Neutrophil (primary cell): Measurements from ENCODE around the gene PITPNC1.

ENCODE experiments used
- H3K27ac ChIP-seq: fragments of 200-600 bp; sonication (generic); 2 replicates; pipeline ENCODE4 v1.5.1; 2016; ENCODE audit warnings: mild to moderate bottlenecking, moderate library complexity
- H3K27me3 ChIP-seq: fragments of 200-600 bp; sonication (generic); 2 replicates; pipeline ENCODE4 v1.6.0; 2016; ENCODE audit warnings: mild to moderate bottlenecking
- H3K36me3 ChIP-seq: fragments of 200-600 bp; sonication (generic); 2 replicates; pipeline ENCODE4 v1.5.1; 2017
- H3K4me1 ChIP-seq, 2 experiments: fragments of 200-600 bp in 1 of 2; sonication (generic) in 1 of 2; 1 replicate in 1 of 2; 2 replicates in 1 of 2; pipeline versions ENCODE4 v1.5.1 to v1.6.1; 2013 to 2016; ENCODE audit warnings: low read depth in 1 of 2, low read length in 1 of 2, mild to moderate bottlenecking in 1 of 2, moderate library complexity in 1 of 2; ENCODE audit not compliant: control insufficient read depth in 1 of 2, insufficient read depth in 1 of 2
- H3K4me3 ChIP-seq, 2 experiments: fragments of 200-600 bp in 1 of 2; sonication (generic) in 1 of 2; 1 replicate in 1 of 2; 2 replicates in 1 of 2; pipeline ENCODE4 v1.5.1; 2013 to 2016; ENCODE audit warnings: low read depth in 1 of 2, low read length in 1 of 2, mild to moderate bottlenecking in 1 of 2, moderate library complexity in 1 of 2
- H3K9me3 ChIP-seq: fragments of 200-600 bp; sonication (generic); 2 replicates; pipeline ENCODE4 v1.5.1; 2016
- TF ChIP-seq, protein P1 (sequence below): fragments of 200-600 bp; sonication (generic); IDR thresholded peaks from 2 replicates; pipeline ENCODE4 v1.5.1; 2016; ENCODE audit warnings: antibody characterized with exemption

PITPNC1 gene

DNA sequence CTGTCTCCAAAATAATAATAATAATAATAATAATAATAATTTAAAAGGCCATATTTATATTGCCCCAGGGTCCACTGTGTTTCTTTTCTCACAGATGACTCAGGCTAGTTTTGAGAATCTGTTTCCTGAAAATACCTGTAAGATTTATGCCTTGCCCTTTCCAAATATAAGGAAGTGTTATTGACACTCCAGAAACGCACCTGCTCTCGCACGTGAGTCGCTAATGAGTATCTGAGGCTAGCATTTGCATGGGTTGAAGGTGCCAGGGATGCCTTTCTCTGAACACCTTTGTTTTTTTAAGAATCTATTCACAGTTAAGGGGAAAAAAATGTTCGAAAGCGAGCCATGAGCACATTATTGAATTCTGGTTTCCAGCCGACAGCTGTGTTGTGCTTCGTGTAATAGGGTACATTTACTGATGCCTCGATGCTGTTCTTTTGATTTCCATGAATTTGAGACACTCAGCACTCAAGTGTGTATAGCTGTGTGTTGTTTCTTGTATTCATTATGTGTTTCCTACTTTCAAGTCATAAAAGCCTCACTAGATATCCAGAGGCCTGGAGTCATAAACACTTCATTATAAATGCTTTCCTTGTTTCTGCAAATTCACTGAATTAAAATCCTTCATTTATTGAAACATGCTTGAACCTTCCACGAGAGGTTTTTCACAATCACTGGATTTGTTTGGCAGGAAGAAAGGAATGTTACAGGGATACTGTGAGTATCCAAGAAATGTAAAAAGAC, 295.7 kb downstream of the PITPNC1 start:
- TF ChIP-seq, protein P1, sequence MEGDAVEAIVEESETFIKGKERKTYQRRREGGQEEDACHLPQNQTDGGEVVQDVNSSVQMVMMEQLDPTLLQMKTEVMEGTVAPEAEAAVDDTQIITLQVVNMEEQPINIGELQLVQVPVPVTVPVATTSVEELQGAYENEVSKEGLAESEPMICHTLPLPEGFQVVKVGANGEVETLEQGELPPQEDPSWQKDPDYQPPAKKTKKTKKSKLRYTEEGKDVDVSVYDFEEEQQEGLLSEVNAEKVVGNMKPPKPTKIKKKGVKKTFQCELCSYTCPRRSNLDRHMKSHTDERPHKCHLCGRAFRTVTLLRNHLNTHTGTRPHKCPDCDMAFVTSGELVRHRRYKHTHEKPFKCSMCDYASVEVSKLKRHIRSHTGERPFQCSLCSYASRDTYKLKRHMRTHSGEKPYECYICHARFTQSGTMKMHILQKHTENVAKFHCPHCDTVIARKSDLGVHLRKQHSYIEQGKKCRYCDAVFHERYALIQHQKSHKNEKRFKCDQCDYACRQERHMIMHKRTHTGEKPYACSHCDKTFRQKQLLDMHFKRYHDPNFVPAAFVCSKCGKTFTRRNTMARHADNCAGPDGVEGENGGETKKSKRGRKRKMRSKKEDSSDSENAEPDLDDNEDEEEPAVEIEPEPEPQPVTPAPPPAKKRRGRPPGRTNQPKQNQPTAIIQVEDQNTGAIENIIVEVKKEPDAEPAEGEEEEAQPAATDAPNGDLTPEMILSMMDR = no peak
- Histone ChIP-seq H3K9me3 (no peaks in the 10 kb centered on the region), H3K4me3 (no peak overlapping the region), H3K36me3 (no peaks in the 10 kb centered on the region), H3K27me3 (no peaks in the 10 kb centered on the region), H3K4me1 (no peaks in the 10 kb centered on the region), H3K27ac (no peak overlapping the region)

DNA sequence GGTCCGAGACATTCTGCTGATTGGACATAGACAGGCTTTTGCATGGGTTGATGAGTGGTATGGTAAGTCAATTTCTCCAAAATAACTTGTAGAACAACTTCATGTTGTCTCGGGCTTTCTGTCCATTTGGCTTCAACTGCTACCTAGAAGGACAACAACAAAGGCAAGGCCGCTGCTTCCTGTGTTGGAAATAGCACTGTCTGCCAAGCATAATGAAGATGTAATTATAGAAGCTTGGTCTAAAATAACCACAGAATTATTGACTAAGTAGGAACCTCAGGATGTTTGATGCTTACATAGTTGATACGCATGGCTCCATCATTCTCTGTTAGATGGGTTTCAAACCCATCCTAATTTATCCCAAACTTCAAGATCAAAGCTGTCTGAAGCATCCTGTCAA, 298.4 kb downstream of the PITPNC1 start:
- TF ChIP-seq, protein P1 = no peak
- H3K27ac ChIP-seq = no peak overlapping the region
- no peaks in the 10 kb centered on the region for H3K4me1 ChIP-seq
- no peaks in the 10 kb centered on the region for H3K27me3 ChIP-seq
- no peak overlapping the region for H3K4me3 ChIP-seq
- no peaks in the 10 kb centered on the region for H3K36me3 ChIP-seq
- no peaks in the 10 kb centered on the region for H3K9me3 ChIP-seq

DNA sequence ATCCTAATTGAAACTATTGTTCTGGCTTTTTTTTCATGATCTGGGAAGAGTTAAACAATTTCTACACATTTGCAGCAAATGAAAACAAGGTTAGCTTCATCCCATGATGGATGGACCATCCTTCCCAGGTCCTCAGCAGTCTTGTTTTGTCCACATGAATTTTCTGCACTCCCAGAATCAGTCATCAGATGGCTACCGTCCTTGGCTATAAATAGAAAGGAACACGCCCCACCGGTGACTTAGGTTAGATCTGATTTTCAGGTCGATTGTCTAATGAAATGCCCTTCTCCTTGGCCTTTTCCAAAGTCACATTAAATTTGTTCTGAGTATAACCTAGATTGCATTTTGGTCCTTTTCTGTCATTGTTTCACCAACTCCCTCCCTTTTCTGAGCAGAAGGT, 299.2 kb downstream of the PITPNC1 start:
- Histone ChIP-seq H3K36me3 (no peaks in the 10 kb centered on the region), H3K27me3 (no peaks in the 10 kb centered on the region)
- TF ChIP-seq, protein P1 = no peak

DNA sequence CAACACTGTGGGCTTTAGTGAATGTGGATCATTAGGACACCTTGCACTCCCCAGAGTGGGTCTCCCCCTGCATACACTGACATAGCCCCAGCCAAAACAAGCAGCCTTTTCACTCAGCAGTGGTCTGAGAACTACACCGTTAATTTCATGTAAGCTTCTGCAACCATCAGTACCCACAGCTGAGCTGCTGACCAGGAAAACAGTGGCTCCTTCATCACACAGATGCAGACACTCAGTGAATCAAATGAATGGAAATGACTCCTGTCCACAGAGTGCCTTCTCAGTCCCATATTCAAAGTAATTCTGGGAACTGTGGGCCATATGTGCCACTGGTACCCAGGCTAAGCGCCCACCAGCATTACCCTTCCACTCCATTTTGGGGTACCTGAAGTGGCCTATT, 301.3 kb downstream of the PITPNC1 start:
- TF ChIP-seq, protein P1 = no peak
- Histone ChIP-seq H3K4me3 (no peak overlapping the region), H3K4me1 (no peaks in the 10 kb centered on the region), H3K36me3 (no peaks in the 10 kb centered on the region), H3K9me3 (no peaks in the 10 kb centered on the region), H3K27me3 (no peaks in the 10 kb centered on the region), H3K27ac (no peak overlapping the region)

More for the DNA sequence above, 299.2 kb downstream of the PITPNC1 start:
- Histone ChIP-seq H3K9me3 (no peaks in the 10 kb centered on the region), H3K4me3 (no peak overlapping the region), H3K27ac (no peak overlapping the region), H3K4me1 (no peaks in the 10 kb centered on the region)

DNA sequence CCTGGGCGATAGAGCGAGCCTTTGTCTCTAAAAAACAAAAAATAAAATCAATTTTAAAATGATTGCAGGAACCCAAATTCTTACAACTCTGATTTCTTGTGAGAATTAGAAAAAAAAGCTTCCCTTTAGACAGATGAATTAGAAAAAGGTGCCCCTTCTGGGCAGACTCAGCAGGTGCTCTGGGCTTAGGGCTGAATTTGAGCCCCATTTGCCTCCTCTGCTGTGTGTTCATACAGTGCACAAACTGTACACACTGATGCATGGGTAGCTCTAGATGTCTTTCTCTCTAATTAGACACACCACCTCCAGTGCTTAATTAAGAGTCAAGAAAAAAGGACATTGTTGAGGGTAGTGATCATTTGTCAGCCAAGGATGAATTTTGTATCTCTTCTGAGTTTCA, 302.1 kb downstream of the PITPNC1 start:
- Histone ChIP-seq H3K36me3 (no peaks in the 10 kb centered on the region), H3K9me3 (no peaks in the 10 kb centered on the region), H3K4me3 (no peak overlapping the region), H3K27ac (no peak overlapping the region), H3K4me1 (no peaks in the 10 kb centered on the region), H3K27me3 (no peaks in the 10 kb centered on the region)
- TF ChIP-seq, protein P1 = no peak
